ENCODE data around the gene PIK3CB.

DNA sequence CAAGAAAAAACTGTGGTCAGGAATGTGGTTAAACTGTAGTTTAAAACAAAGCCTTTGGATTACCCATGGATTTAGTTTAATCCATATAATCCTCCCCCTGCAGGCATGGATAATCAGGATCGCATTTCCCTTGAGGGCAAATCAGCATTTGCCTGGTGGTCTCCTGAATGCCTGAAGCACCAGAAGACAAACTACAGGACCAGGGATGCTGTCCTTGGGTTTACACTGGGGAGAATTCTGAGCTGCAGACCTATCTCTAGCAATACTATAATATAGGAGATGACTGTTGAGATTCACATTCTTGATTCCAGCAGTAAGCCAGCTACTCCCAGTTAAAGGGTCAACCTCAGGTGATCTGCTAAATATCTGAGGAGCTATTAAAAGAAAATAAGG lies 10.6 kb downstream of the PIK3CB start:
- TF ChIP-seq POLR2A (IDR thresholded peaks at IDR 0.05), result no peak
- TF ChIP-seq, protein P1, sequence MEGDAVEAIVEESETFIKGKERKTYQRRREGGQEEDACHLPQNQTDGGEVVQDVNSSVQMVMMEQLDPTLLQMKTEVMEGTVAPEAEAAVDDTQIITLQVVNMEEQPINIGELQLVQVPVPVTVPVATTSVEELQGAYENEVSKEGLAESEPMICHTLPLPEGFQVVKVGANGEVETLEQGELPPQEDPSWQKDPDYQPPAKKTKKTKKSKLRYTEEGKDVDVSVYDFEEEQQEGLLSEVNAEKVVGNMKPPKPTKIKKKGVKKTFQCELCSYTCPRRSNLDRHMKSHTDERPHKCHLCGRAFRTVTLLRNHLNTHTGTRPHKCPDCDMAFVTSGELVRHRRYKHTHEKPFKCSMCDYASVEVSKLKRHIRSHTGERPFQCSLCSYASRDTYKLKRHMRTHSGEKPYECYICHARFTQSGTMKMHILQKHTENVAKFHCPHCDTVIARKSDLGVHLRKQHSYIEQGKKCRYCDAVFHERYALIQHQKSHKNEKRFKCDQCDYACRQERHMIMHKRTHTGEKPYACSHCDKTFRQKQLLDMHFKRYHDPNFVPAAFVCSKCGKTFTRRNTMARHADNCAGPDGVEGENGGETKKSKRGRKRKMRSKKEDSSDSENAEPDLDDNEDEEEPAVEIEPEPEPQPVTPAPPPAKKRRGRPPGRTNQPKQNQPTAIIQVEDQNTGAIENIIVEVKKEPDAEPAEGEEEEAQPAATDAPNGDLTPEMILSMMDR (IDR thresholded peaks at IDR 0.05), result no peak

Measured in Peyer's patch (tissue), 4 donors.